HCT116 (cell line): ENCODE measurements around the gene F11. TPM values are rescaled to one million over a fixed set of nuclear protein-coding genes. Genes with fewer than 3 reads are reported as not detected.

Source experiments
- ATAC-seq: fragments of 200-7000 bp; cut with Tn5 transposase; 2 replicates; pipeline ENCODE4 v1.9.1; 2020; ENCODE audit warnings: mild to moderate bottlenecking, moderate library complexity
- BruUV-seq: library from RNA; stranded (reverse); fragments of 400-500 nt; replicated peaks from 2 replicates; lab custom pipeline; 2021; lab: Mats Ljungman, UMichigan
- CTCF ChIA-PET: fragments of 300-600 bp; sonication (Branson Sonifier 250); formaldehyde crosslinking; loops from one replicate; lab custom pipeline; 2021; ENCODE audit warnings: antibody characterized with exemption; lab: Charles Lee
- POLR2A ChIA-PET: fragments of 300-600, 350-600 bp; sonication (Branson Sonifier 250); formaldehyde crosslinking; loops from one replicate; lab custom pipeline; 2021; ENCODE audit warnings: antibody characterized with exemption; lab: Charles Lee
- RAD21 ChIA-PET, 2 experiments: fragments of 300-600 bp; sonication (Branson Sonifier 250); formaldehyde crosslinking; loops; one replicate each; lab custom pipeline; 2023; ENCODE audit warnings: low total read pairs in 2 of 2; ENCODE audit not compliant: uncharacterized antibody in 2 of 2, unreplicated experiment in 2 of 2, low non-redundant PET in 1 of 2; lab: Charles Lee
- DNase-seq: peaks from one replicate; pipeline ENCODE4 v3.0.0-alpha.2; 2010; ENCODE audit warnings: low read depth, low spot score
- H2AFZ ChIP-seq: fragments of 200-600 bp; shearing (Covaris generic), sonication (generic); 2 replicates; pipeline ENCODE4 v1.6.1; 2017; ENCODE audit warnings: low read depth, mixed run types, mixed read lengths, antibody characterized with exemption, low read length; ENCODE audit not compliant: poor library complexity, severe bottlenecking
- H3K27ac ChIP-seq: 2 replicates; pipeline ENCODE4 v1.5.1; 2012; ENCODE audit warnings: low read depth, low read length
- H3K27me3 ChIP-seq: fragments of 200-600 bp; sonication (generic); 2 replicates; pipeline ENCODE4 v1.6.1; 2016; ENCODE audit warnings: mixed run types, low read length, mixed read lengths; ENCODE audit not compliant: insufficient read depth
- H3K36me3 ChIP-seq, 2 experiments: fragments of 200-500 bp in 1 of 2; fragments of 200-600 bp in 1 of 2; sonication (Bioruptor generic) in 1 of 2; sonication (generic) in 1 of 2; 2 replicates each; pipeline versions ENCODE4 v1.5.1 to v1.6.1; 2014 to 2016; ENCODE audit warnings: low read length in 2 of 2, inconsistent platforms in 1 of 2, mixed read lengths in 1 of 2, mixed run types in 1 of 2; ENCODE audit not compliant: insufficient read depth in 2 of 2, control insufficient read depth in 1 of 2
- H3K4me1 ChIP-seq, 2 experiments: fragments of 200-600 bp in 1 of 2; sonication (generic) in 1 of 2; 2 replicates each; pipeline versions ENCODE4 v1.5.1 to v1.6.1; 2012 to 2017; ENCODE audit warnings: low read length in 2 of 2, inconsistent platforms in 1 of 2, mild to moderate bottlenecking in 1 of 2, mixed read lengths in 1 of 2, mixed run types in 1 of 2, moderate library complexity in 1 of 2; ENCODE audit not compliant: insufficient read depth in 2 of 2, control insufficient read depth in 1 of 2
- H3K4me2 ChIP-seq: fragments of 200-600 bp; sonication (generic); 2 replicates; pipeline ENCODE4 v1.6.1; 2017; ENCODE audit warnings: mixed run types, low read length, mixed read lengths
- H3K4me3 ChIP-seq, 2 experiments: fragments of 200-600 bp in 1 of 2; sonication (generic) in 1 of 2; replicated peaks in 1 of 2; 2 replicates each; pipeline ENCODE4 v1.5.1; 2011 to 2016; ENCODE audit warnings: low read length in 2 of 2, control low read depth in 1 of 2, low read depth in 1 of 2, mild to moderate bottlenecking in 1 of 2, mixed read lengths in 1 of 2, mixed run types in 1 of 2
- H3K79me2 ChIP-seq: fragments of 200-600 bp; sonication (generic); 2 replicates; pipeline ENCODE4 v1.6.1; 2017; ENCODE audit warnings: mild to moderate bottlenecking, mixed run types, low read length, moderate library complexity, mixed read lengths; ENCODE audit not compliant: insufficient read depth
- H3K9ac ChIP-seq: fragments of 200-600 bp; sonication (generic); 2 replicates; pipeline ENCODE4 v1.6.1; 2016; ENCODE audit warnings: low read length, mixed read lengths
- H3K9me2 ChIP-seq: fragments of 200-600 bp; sonication (generic), shearing (Covaris generic); 2 replicates; pipeline ENCODE4 v1.6.1; 2017; ENCODE audit warnings: mixed run types, mild to moderate bottlenecking, moderate library complexity; ENCODE audit not compliant: insufficient read depth
- H3K9me3 ChIP-seq, 2 experiments: fragments of 200-500 bp in 1 of 2; fragments of 200-600 bp in 1 of 2; sonication (Bioruptor generic) in 1 of 2; sonication (generic) in 1 of 2; 2 replicates each; pipeline ENCODE4 v1.6.1; 2014 to 2017; ENCODE audit warnings: low read length in 2 of 2, mixed read lengths in 2 of 2, inconsistent platforms in 1 of 2, low read depth in 1 of 2, mild to moderate bottlenecking in 1 of 2, mixed run types in 1 of 2, moderate library complexity in 1 of 2; ENCODE audit not compliant: control insufficient read depth in 1 of 2, insufficient read depth in 1 of 2
- H4K20me1 ChIP-seq: fragments of 200-600 bp; sonication (generic), shearing (Covaris generic); 2 replicates; pipeline ENCODE4 v1.6.1; 2017; ENCODE audit warnings: mixed run types, mild to moderate bottlenecking, moderate library complexity; ENCODE audit not compliant: insufficient read depth
- FOSL1 ChIP-seq: IDR thresholded peaks from 2 replicates; pipeline ENCODE4 v1.6.1; 2012; ENCODE audit warnings: low read depth
- JUND ChIP-seq: IDR thresholded peaks from 2 replicates; pipeline ENCODE4 v1.6.1; 2012
- POLR2AphosphoS5 ChIP-seq: IDR thresholded peaks from 2 replicates; pipeline ENCODE4 v1.6.1; 2011; ENCODE audit warnings: mild to moderate bottlenecking, low read depth, low read length, moderate library complexity
- SIN3A ChIP-seq: IDR thresholded peaks from 2 replicates; pipeline ENCODE4 v1.6.1; 2012; ENCODE audit warnings: low read depth
- SP1 ChIP-seq: IDR thresholded peaks from 2 replicates; pipeline ENCODE4 v1.6.1; 2012; ENCODE audit warnings: low read depth
- ZFX ChIP-seq: fragments of 450-650 bp; IDR thresholded peaks from 2 replicates; pipeline ENCODE4 v1.6.1; 2017
- ZNF274 ChIP-seq: fragments of 200-500 bp; sonication (Bioruptor generic); IDR thresholded peaks from 2 replicates; pipeline ENCODE4 v1.6.1; 2014; ENCODE audit warnings: mild to moderate bottlenecking, low read depth, low read length, inconsistent platforms
- intact Hi-C: fragments of 100-400 bp; cut with micrococcal nuclease; formaldehyde crosslinking; loops from 2 replicates; pipeline ENCODE4 v1.10.0; 2022
- total RNA-seq: library from RNA; stranded (reverse); gene quantifications from one replicate; pipeline ENCODE4 v1.2.1, GENCODE V29; 2021; ENCODE audit not compliant: unreplicated experiment
- TF ChIP-seq, protein P1 (sequence below), 3 experiments: fragments of 200-600 bp in 1 of 3; sonication (generic) in 1 of 3; IDR thresholded peaks in 2 of 3; conservative IDR thresholded peaks in 1 of 3; 2 replicates each; pipeline ENCODE4 v1.5.1; 2012 to 2017; ENCODE audit warnings: low read depth in 2 of 3, low read length in 2 of 3, antibody characterized with exemption in 1 of 3, borderline replicate concordance in 1 of 3, control low read depth in 1 of 3, mild to moderate bottlenecking in 1 of 3, mixed read lengths in 1 of 3, mixed run types in 1 of 3, moderate library complexity in 1 of 3; ENCODE audit not compliant: insufficient read depth in 1 of 3
- TF ChIP-seq, protein P2 (sequence below): IDR thresholded peaks from 2 replicates; pipeline ENCODE4 v1.6.1; 2012

F11 gene
- total RNA-seq, 1 experiment from 2014 or later: not detected

DNA sequence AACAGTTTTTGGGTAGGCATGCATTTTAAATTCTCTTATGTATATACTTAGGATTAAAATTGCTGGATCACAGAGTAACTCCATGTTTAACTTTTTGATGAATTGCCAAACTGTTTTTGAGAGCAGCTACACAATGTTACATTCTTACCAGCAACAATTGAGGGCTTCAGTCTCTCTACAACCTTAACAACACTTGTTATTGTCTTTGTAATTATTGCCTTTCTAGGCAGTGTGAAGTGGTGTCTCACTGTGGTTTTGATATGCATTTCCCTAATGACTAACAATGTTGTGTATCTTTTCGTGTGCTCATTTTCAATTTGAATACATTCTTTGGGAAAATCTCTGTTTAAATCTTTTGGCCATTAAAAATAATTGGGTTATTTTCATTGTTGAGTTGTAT is 17.3 kb upstream of the F11 start:
- ChIA-PET POLR2A (no interaction called here), RAD21 (no interaction called here), CTCF (no interaction called here)
- H3K27ac ChIP-seq: no peak overlapping the region
- ATAC-seq: no peak
- no peaks in the 10 kb centered on the region for H3K4me1 ChIP-seq
- H3K9me2 ChIP-seq: no peaks in the 10 kb centered on the region
- no peak overlapping the region for H2AFZ ChIP-seq
- 0 out of 2 replicates have a peak, but pooled peaks cover 5% of the 10 kb centered on the region for H3K27me3 ChIP-seq
- TF ChIP-seq JUND: no peak
- no peak for TF ChIP-seq POLR2AphosphoS5
- TF ChIP-seq ZFX: no peak
- no peak for TF ChIP-seq SP1
- TF ChIP-seq SIN3A: no peak
- no peak for TF ChIP-seq FOSL1
- TF ChIP-seq ZNF274: no peak
- TF ChIP-seq, protein P1, sequence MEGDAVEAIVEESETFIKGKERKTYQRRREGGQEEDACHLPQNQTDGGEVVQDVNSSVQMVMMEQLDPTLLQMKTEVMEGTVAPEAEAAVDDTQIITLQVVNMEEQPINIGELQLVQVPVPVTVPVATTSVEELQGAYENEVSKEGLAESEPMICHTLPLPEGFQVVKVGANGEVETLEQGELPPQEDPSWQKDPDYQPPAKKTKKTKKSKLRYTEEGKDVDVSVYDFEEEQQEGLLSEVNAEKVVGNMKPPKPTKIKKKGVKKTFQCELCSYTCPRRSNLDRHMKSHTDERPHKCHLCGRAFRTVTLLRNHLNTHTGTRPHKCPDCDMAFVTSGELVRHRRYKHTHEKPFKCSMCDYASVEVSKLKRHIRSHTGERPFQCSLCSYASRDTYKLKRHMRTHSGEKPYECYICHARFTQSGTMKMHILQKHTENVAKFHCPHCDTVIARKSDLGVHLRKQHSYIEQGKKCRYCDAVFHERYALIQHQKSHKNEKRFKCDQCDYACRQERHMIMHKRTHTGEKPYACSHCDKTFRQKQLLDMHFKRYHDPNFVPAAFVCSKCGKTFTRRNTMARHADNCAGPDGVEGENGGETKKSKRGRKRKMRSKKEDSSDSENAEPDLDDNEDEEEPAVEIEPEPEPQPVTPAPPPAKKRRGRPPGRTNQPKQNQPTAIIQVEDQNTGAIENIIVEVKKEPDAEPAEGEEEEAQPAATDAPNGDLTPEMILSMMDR (IDR thresholded peaks at IDR 0.05 in 2 of 3, conservative IDR thresholded peaks at IDR 0.05 in 1 of 3; ENCODE audit: borderline replicate concordance in 1 of 3, insufficient read depth in 1 of 3, low read depth in 2 of 3, low read length in 2 of 3): no peak
- TF ChIP-seq, protein P2, sequence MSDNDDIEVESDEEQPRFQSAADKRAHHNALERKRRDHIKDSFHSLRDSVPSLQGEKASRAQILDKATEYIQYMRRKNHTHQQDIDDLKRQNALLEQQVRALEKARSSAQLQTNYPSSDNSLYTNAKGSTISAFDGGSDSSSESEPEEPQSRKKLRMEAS: no peak
- no peak overlapping the region for H3K4me2 ChIP-seq
- H3K9me3 ChIP-seq: no peaks in the 10 kb centered on the region
- H3K79me2 ChIP-seq: no peaks in the 10 kb centered on the region
- no peaks in the 10 kb centered on the region for H3K36me3 ChIP-seq
- intact Hi-C loops: no loop called here
- no peak overlapping the region for H3K9ac ChIP-seq
- no peak overlapping the region for H3K4me3 ChIP-seq
- no peaks in the 10 kb centered on the region for H4K20me1 ChIP-seq
- no peak for DNase-seq
- no TSS peak for BruUV-seq
